A673 (cell line): Measurements from ENCODE around the gene PPP1CC.

Source experiments
- EZH2 ChIP-seq: fragments of 200-600 bp; sonication (generic); IDR thresholded peaks from 2 replicates; pipeline ENCODE4 v1.6.1; 2017; ENCODE audit warnings: borderline replicate concordance, low read depth, mild to moderate bottlenecking, mixed read lengths, antibody characterized with exemption, low read length; ENCODE audit not compliant: poor library complexity, severe bottlenecking
- TF ChIP-seq, protein P1 (sequence below): fragments of 300-800, 200-600 bp; sonication (generic); conservative IDR thresholded peaks from 2 replicates; pipeline ENCODE4 v1.5.1; 2017; ENCODE audit warnings: low read depth, mild to moderate bottlenecking, antibody characterized with exemption, low read length, moderate library complexity, mixed read lengths

DNA sequence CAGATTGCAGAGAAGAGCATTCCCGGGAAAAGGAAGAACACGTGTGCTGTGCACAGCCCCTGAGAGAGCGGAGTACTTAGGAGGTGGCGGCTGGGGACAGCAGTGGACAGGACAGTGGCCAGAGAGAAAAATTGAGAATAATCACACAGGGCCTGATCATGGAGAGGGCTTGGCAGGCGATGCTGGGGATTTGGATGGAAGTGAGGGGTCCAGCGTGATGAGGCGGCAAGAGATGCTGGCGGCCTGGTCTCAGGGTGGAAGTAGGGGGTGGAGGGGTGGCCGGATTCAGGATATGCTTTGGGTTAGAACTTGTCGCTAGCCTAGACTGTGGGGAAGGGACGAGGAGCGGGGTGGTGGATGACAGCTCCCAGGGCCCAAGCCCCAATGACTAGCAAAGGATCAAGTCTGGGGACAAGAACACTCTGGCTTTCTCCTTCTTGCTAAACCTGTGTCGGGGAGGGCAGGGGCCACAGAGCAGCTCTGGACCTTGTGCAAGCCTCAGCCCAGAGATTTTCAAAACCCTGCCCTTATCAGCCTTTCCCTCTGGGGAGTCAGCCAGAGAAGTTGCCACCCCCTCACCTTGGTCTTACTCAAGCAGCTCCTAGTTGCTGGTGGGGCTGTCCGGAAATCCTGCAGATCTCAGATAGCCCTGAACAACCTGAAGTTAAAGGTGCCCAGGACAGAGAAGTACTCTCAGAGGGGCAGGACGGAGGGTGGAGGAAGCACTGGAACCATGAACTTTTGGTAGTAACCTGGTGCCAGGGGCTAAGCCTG is 55.1 kb downstream of the PPP1CC start:
- TF ChIP-seq, protein P1, sequence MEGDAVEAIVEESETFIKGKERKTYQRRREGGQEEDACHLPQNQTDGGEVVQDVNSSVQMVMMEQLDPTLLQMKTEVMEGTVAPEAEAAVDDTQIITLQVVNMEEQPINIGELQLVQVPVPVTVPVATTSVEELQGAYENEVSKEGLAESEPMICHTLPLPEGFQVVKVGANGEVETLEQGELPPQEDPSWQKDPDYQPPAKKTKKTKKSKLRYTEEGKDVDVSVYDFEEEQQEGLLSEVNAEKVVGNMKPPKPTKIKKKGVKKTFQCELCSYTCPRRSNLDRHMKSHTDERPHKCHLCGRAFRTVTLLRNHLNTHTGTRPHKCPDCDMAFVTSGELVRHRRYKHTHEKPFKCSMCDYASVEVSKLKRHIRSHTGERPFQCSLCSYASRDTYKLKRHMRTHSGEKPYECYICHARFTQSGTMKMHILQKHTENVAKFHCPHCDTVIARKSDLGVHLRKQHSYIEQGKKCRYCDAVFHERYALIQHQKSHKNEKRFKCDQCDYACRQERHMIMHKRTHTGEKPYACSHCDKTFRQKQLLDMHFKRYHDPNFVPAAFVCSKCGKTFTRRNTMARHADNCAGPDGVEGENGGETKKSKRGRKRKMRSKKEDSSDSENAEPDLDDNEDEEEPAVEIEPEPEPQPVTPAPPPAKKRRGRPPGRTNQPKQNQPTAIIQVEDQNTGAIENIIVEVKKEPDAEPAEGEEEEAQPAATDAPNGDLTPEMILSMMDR: no peak
- no peak for TF ChIP-seq EZH2
